Left lung (tissue), 10 donors: ENCODE data around the gene HCN3. TPM values are rescaled to one million over a fixed set of nuclear protein-coding genes. Genes with fewer than 3 reads are reported as not detected.
"Not testable (repeated sequence)": the region's sequence is repeated elsewhere in the genome, so short reads cannot be mapped to it uniquely, and the experiment has no call there.

Experiments
- ATAC-seq: fragments of 200-7000 bp; cut with Tn5 transposase; one replicate; pipeline ENCODE4 v1.9.1; 2020; ENCODE audit warnings: moderate library complexity
- DNase-seq, 4 donors: peaks; one replicate each; pipeline ENCODE4 v3.0.0-alpha.2; 2013 to 2020
- H3K27ac ChIP-seq, 2 donors: fragments of 200-600 bp; sonication (generic) in 1 of 2; one replicate each; pipeline versions ENCODE4 v1.5.0 to v1.8.0; 2020 to 2021
- H3K27me3 ChIP-seq, 2 donors: fragments of 200-600 bp; sonication (generic) in 1 of 2; one replicate each; pipeline versions ENCODE4 v1.5.0 to v1.8.0; 2020 to 2021
- H3K36me3 ChIP-seq, 2 donors: fragments of 200-600 bp; sonication (generic) in 1 of 2; one replicate each; pipeline versions ENCODE4 v1.5.0 to v1.8.0; 2020 to 2021
- H3K4me1 ChIP-seq, 2 donors: fragments of 200-600 bp; one replicate each; pipeline ENCODE4 v1.8.0; 2021
- H3K4me3 ChIP-seq, 2 donors: fragments of 200-600 bp; sonication (generic) in 1 of 2; one replicate each; pipeline versions ENCODE4 v1.5.0 to v1.8.0; 2020 to 2021; ENCODE audit warnings: mild to moderate bottlenecking in 1 of 2
- H3K9me3 ChIP-seq, 2 donors: fragments of 200-600 bp; sonication (generic) in 1 of 2; one replicate each; pipeline versions ENCODE4 v1.5.0 to v1.8.0; 2020 to 2021
- intact Hi-C, 2 donors: fragments of 100-400 bp; cut with DNase I; formaldehyde crosslinking; loops; one replicate each; pipeline versions ENCODE4 v1.11.2 to v1.14.2; 2022
- polyA plus RNA-seq, 6 donors: library from polyadenylated mRNA; unstranded; fragments of 120-200 nt; gene quantifications; one replicate each; pipeline ENCODE4 v1.2.1, GENCODE V29; 2013; ENCODE audit not compliant: insufficient read length in 6 of 6
- total RNA-seq, 2 donors: library from RNA; stranded (reverse); fragmentation: NEBNext Ultra II Directional; extraction: Animal tissue kit (Norgen Biotek cat#: 25700); gene quantifications; one replicate each; pipeline ENCODE4 v1.2.1, GENCODE V29; 2021
- TF ChIP-seq, protein P1 (sequence below), 2 donors: fragments of 200-600 bp; sonication (generic) in 1 of 2; IDR thresholded peaks; one replicate each; pipeline versions ENCODE4 v1.5.0 to v1.8.0; 2021; ENCODE audit warnings: antibody characterized with exemption in 2 of 2
- donor health status: DM: no; HTN: yes; CAD: no.
- donor health status: DM: no; HTN: no; CAD: no.

The HCN3 gene
- total and polyA plus RNA-seq, 8 donors, result 2.4 to 11.7 (median 8.3) TPM

DNA sequence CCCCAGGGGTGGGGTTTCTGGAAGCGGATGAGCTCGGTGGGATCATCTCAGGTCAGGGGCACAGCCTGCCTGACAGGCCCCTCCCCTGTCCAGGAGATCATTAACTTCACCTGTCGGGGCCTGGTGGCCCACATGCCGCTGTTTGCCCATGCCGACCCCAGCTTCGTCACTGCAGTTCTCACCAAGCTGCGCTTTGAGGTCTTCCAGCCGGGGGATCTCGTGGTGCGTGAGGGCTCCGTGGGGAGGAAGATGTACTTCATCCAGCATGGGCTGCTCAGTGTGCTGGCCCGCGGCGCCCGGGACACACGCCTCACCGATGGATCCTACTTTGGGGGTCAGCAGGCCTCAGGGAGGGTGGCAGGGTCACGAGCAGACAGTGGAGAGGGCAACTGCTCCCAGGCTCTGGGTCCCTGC, 8.4 kb downstream of the HCN3 start:
- Histone ChIP-seq H3K4me1 (no peaks in the 10 kb centered on the region), H3K27me3 (no peaks in the 10 kb centered on the region), H3K9me3 (no peaks in the 10 kb centered on the region), H3K27ac (no peak overlapping the region), H3K36me3 (no peaks in the 10 kb centered on the region), H3K4me3 (no peak overlapping the region)
- DNase-seq, result no peak
- TF ChIP-seq, protein P1, sequence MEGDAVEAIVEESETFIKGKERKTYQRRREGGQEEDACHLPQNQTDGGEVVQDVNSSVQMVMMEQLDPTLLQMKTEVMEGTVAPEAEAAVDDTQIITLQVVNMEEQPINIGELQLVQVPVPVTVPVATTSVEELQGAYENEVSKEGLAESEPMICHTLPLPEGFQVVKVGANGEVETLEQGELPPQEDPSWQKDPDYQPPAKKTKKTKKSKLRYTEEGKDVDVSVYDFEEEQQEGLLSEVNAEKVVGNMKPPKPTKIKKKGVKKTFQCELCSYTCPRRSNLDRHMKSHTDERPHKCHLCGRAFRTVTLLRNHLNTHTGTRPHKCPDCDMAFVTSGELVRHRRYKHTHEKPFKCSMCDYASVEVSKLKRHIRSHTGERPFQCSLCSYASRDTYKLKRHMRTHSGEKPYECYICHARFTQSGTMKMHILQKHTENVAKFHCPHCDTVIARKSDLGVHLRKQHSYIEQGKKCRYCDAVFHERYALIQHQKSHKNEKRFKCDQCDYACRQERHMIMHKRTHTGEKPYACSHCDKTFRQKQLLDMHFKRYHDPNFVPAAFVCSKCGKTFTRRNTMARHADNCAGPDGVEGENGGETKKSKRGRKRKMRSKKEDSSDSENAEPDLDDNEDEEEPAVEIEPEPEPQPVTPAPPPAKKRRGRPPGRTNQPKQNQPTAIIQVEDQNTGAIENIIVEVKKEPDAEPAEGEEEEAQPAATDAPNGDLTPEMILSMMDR (IDR thresholded peaks at IDR 0.05), result no peak
- intact Hi-C loops, result no loop called here
- ATAC-seq, result no peak

DNA sequence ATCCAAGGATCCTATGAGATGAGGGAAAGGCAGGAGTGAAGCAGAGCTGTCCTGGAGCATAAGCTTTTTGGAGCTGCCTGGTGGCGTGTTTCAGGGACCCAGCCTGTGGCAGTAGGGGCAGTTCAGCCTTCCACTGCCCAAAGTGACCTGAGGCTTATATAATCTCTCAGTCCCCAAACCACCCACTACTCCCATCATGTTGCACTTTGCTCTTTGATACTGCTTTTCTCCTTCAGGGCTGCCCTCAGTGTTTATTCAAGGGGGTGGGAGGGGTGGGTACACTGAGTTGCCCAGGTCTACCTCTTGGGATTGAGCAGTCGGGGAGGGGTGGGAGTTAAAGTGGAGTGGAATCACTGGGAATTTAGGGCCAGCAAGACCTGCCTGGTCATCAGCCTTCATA, 9.3 kb downstream of the HCN3 start:
- DNase-seq, result no peak
- ATAC-seq, result no peak
- intact Hi-C loops, result no loop called here
- Histone ChIP-seq H3K4me1 (no peaks in the 10 kb centered on the region), H3K9me3 (no peaks in the 10 kb centered on the region), H3K27me3 (no peaks in the 10 kb centered on the region), H3K27ac (no peak overlapping the region), H3K36me3 (no peaks in the 10 kb centered on the region), H3K4me3 (no peak overlapping the region)
- TF ChIP-seq, protein P1 (IDR thresholded peaks at IDR 0.05), result no peak

DNA sequence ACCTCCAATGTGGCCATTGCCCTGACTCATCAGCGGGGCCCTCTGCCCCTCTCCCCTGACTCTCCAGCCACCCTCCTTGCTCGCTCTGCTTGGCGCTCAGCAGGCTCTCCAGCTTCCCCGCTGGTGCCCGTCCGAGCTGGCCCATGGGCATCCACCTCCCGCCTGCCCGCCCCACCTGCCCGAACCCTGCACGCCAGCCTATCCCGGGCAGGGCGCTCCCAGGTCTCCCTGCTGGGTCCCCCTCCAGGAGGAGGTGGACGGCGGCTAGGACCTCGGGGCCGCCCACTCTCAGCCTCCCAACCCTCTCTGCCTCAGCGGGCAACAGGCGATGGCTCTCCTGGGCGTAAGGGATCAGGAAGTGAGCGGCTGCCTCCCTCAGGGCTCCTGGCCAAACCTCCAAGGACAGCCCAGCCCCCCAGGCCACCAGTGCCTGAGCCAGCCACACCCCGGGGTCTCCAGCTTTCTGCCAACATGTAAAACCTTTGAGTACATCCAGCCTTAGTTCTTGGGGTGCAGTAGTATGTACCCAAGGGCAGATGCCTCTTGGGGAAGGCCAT, 10.8 kb downstream of the HCN3 start:
- ATAC-seq, result no peak
- H3K4me1 ChIP-seq, result no peaks in the 10 kb centered on the region
- H3K4me3 ChIP-seq, result no peak overlapping the region
- intact Hi-C loops, result no loop called here
- no peaks in the 10 kb centered on the region for H3K36me3 ChIP-seq
- peaks cover 0 to 6% of the 10 kb centered on the region in 2 donors for H3K27me3 ChIP-seq
- TF ChIP-seq, protein P1 (IDR thresholded peaks at IDR 0.05), result no peak
- no peak for DNase-seq
- H3K9me3 ChIP-seq, result no peaks in the 10 kb centered on the region
- H3K27ac ChIP-seq, result no peak overlapping the region

DNA sequence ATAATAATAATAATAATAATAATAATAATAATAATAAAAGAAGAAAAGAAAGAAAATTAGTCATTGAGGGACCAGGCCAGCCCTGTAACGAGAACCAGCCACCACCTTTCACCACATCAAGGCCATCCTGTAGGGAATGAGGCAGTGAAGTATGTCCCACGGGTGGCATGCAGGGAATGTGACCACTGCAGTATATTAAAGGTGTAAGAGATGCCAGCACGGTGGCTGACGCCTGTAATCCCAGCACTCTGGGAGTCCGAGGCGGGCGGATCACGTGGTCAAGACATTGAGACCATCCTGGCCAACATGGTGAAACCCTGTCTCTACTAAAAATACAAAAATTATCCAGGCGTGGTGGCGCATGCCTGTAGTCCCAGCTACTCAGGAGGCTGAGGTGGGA, 13.7 kb downstream of the HCN3 start:
- not testable (repeated sequence) for H3K4me1 ChIP-seq

DNA sequence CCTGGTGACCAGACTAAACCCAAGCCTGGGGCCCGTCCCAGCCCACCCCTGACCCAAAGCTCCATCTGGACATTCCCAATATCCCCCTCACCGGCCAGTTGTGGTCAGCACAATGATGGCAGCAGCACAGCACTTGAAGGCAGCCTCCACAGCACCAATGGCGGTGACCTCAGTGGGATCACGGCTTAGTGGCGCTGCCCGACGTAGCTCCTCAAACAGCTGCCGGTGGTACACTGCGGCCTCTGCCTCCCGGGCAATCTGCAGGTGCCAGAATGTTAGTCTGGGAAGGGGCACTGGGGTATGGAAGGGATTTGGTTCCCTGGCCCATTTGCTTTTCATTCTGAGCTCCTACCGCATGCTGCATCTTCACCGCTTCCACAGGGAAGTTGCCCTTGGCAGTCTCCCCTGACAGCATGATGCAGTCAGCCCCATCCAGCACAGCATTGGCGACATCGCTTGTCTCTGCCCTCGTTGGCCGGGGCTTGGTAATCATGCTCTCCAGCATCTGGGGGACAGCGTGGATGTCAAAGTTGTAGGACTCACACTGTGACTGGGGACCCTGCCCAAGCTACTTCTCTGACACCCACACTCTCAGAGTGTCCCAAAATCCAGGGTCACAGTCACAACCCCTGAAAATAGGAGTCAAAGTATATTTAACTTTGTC, 16.0 kb downstream of the HCN3 start:
- Histone ChIP-seq H3K27ac (no peak overlapping the region), H3K4me1 (peaks cover 0 to 9% of the 10 kb centered on the region in 2 donors), H3K27me3 (peaks cover 20 to 49% of the 10 kb centered on the region in 2 donors), H3K4me3 (no peak overlapping the region), H3K36me3 (no peaks in the 10 kb centered on the region), H3K9me3 (no peaks in the 10 kb centered on the region)
- DNase-seq (no peak), ATAC-seq (no peak)
- intact Hi-C loops, result no loop called here
- TF ChIP-seq, protein P1 (IDR thresholded peaks at IDR 0.05), result no peak

More for the DNA sequence above, 13.7 kb downstream of the HCN3 start:
- H3K36me3 ChIP-seq, DNase-seq, H3K9me3 ChIP-seq, H3K4me3 ChIP-seq, intact Hi-C loops, H3K27ac ChIP-seq, ATAC-seq: not testable (repeated sequence)
- peaks cover 19 to 36% of the 10 kb centered on the region in 2 donors for H3K27me3 ChIP-seq
